Stimulated activated CD8-positive, alpha-beta memory T cell treated with anti-CD3 and anti-CD28 coated beads, Interleukin-4, amount 100 ng/mL, for 4 hours (primary cell): ENCODE results near the gene TUBGCP4.
"Not testable (repeated sequence)": the region's sequence is repeated elsewhere in the genome, so short reads cannot be mapped to it uniquely, and the experiment has no call there.

Source experiments
- DNase-seq, 2 donors: peaks; one replicate each; pipeline ENCODE4 v3.0.0-alpha.2; 2020; ENCODE audit warnings: low read depth in 2 of 2, low spot score in 1 of 2

The TUBGCP4 gene

GRCh38 chr15:43370975-43371974, at the start of gene TUBGCP4, which contains the start of gene ZSCAN29:
Gene TUBGCP4, plus strand, starts transcription at chr15:43371101. Its CDS starts 254 bp downstream, at chr15:43371355.
Gene ZSCAN29, minus strand, starts transcription at chr15:43371043. Its CDS starts 1,130 bp downstream, at chr15:43369913.
- DNase-seq: peak; percentile 51 to 60

GRCh38 chr15:43325039-43325684, 45.7 kb upstream of the TUBGCP4 start:
- DNase-seq: no peak

- DNase-seq: no peak
These were observed 41.5 kb upstream of the TUBGCP4 start for GRCh38 chr15:43329217-43329959.

GRCh38 chr15:43329960-43330779, 40.7 kb upstream of the TUBGCP4 start, which contains the start of gene LCMT2:
Gene LCMT2, minus strand, starts transcription at chr15:43330573. Its CDS starts 84 bp downstream, at chr15:43330489.
- DNase-seq: peak; percentile 73 to 81

- no peak for DNase-seq
These were observed 40.2 kb upstream of the TUBGCP4 start for GRCh38 chr15:43330780-43331087.

- no peak for DNase-seq
These were observed 24.6 kb upstream of the TUBGCP4 start for GRCh38 chr15:43346305-43346704.

- DNase-seq: no peak
These were observed 23.8 kb upstream of the TUBGCP4 start for GRCh38 chr15:43347114-43347513.

- DNase-seq: no peak
These were observed 18.1 kb upstream of the TUBGCP4 start for GRCh38 chr15:43352693-43353382.

GRCh38 chr15:43360821-43361220, 10.1 kb upstream of the TUBGCP4 start:
- no peak for DNase-seq

GRCh38 chr15:43361313-43361903, 9.5 kb upstream of the TUBGCP4 start:
- DNase-seq: no peak

GRCh38 chr15:43370310-43370974, 459 bp upstream of the TUBGCP4 start:
- DNase-seq: no peak

GRCh38 chr15:43376017-43376705, 5.3 kb downstream of the TUBGCP4 start:
- DNase-seq: peak in 1 of 2 donors; percentile 17

- DNase-seq: no peak
These were observed 7.7 kb downstream of the TUBGCP4 start for GRCh38 chr15:43378601-43379000.

- DNase-seq: no peak
These were observed 11.4 kb downstream of the TUBGCP4 start for GRCh38 chr15:43382310-43382709.

- no peak for DNase-seq
These were observed 12.2 kb downstream of the TUBGCP4 start for GRCh38 chr15:43383070-43383469.

GRCh38 chr15:43390723-43391122, 19.8 kb downstream of the TUBGCP4 start:
- no peak for DNase-seq

- not testable (repeated sequence) for DNase-seq
These were observed 22.7 kb downstream of the TUBGCP4 start for GRCh38 chr15:43393592-43393991.

- DNase-seq: no peak
These were observed 31.4 kb downstream of the TUBGCP4 start for GRCh38 chr15:43402255-43402654.
